GM10847 (cell line): ENCODE results near the gene ANAPC16.

Experiments used
- POLR2A ChIP-seq: IDR thresholded peaks from 2 replicates; pipeline ENCODE4 v1.6.1; 2011; ENCODE audit not compliant: insufficient read length; ENCODE audit errors: extremely low read depth

Gene ANAPC16

DNA sequence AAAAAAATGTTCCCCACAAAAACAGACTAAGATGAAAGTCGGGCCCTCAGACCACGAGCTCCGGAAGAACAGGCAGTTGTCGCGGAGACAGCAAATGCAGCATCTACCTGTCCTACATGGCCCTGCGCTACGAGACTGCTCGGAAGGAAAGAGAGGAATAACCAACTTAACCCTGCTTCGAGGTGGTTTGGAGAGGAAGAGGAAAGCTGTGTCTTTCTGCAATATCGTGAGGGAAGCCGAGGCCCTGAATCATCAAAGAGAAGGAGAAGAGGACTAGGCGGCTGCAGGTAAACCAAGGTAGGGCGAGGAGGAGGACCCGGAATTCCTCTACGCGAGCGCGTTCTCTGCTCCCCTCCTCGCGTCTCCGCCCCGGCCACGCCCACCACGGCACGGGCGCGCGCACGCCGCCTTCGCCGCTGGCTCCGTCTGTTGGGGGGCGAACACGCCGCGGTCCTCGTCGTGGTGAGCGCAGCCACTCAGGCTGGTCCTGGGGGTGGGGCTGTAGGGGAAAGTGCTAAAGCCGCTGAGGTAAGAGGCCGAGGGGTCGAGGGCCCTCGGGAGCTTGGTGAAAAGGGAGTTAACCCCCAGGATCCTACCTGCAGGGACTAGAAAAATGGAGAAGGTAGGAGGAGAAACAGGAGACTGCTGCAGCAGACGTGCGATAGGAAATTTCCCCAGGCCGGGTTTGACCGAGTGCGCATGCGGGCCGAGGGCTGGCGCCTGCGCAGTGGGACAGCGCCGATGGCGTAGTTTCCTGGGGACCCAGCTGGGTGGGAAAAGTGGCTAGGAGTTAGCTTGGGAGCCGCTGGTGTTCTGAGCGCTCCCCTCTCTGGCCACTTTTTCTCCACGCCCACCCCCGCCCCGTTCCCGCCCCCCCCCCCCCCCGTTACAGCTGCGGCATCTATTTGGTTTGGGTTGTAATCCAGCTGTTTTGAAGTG, at the start of gene ANAPC16, which contains the start of gene ASCC1:
TSS of gene ANAPC16 (plus strand) at position 402 of the 939 bp plus-strand sequence. CDS start 7,903 bp downstream, outside the sequence.
TSS of gene ASCC1 (minus strand) at position 666 of the 939 bp plus-strand sequence. CDS start 2,978 bp downstream, outside the sequence.
- TF ChIP-seq POLR2A, result peak; percentile 95

DNA sequence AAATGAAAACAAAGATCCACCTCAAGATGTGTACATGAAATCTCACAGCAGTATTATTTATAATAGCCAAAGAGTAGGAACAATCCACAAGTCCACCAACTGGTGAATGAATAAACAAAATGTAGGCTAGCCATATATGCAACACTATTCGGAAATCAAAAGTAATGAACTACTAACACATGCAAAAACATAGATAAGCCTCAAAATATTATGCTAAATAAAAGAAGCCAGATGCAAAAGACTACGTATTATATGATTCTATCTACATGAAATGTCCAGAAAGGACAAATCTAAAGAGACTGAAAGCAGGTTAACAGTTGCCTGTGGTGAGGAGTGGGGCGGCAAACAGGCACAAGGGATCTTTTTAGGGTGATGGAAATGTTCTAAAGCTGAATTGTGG, 48.7 kb upstream of the ANAPC16 start:
- no peak for TF ChIP-seq POLR2A

DNA sequence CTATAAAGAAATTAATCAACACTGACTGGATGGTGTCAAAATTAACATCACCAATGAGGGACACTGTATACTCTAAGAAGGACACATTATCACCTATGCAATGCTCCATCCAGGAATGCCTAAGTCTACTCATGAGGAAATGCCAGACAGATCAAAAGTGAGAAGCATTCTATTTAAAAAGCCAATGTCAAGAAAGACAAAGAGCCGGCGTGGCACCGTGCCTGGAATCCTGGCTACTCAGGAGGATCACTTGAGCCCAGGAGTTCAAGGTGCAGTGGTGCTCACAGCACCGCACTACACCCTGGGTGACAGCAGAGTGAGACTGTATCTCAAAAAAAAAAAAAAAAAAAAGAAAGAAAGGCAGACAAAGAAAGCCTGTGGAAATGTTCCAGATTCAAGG, 45.5 kb upstream of the ANAPC16 start:
- no peak for TF ChIP-seq POLR2A

DNA sequence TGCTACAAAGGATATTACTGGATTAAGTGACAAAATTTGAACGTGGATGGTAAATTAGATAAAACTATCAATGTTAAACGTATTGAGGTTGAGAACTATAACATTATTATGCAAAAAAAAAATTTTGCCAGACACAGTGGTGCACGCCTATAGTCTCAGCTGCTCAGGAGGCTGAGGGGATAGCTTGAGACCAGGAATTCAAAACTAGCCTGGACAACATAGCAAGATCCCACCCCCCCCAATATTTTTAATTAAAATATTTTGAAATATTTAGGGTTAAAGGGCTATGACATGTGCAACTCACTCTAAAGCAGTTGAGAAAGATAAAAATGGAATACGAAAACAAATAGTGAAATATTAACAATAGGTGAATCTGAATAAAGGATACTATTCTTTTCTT, 45.1 kb upstream of the ANAPC16 start:
- no peak for TF ChIP-seq POLR2A

DNA sequence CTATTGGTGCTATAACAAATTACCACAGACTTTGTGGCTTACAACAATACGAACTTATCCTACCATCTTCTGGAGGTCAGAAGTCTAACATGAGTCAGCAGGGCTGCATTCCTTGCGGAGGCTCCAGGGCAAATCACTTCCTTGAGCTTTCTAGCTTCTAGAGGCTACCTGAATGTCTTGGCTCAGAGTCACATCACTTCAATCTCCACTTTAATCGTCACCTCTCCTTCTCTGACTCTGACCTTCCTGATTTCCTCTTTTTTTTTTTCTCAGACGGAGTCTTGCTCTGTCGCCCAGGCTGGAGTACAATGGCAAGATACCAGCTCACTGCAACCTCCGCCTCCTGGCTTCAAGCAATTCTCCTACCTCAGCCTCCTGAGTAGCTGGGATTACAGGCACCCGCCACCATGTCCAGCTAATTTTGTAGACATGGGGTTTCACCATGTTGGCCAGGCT, 44.6 kb upstream of the ANAPC16 start:
- no peak for TF ChIP-seq POLR2A

DNA sequence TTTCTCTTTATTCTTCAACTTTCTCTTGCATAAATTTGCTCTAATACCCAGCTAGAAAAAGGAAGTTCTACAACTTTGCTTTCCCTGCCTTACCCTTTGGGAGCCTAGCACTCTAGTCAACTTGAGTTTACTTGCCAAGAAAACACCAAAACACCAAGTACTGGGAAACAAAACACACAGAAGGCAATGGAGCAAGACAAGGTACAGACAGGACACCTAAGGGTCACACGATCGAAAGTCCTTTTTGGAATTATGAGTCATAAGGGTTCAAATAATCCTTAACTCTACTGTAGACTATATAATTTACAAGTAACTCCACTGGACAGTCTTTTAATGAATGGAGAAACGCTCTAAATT, 42.6 kb upstream of the ANAPC16 start:
- TF ChIP-seq POLR2A, result no peak

DNA sequence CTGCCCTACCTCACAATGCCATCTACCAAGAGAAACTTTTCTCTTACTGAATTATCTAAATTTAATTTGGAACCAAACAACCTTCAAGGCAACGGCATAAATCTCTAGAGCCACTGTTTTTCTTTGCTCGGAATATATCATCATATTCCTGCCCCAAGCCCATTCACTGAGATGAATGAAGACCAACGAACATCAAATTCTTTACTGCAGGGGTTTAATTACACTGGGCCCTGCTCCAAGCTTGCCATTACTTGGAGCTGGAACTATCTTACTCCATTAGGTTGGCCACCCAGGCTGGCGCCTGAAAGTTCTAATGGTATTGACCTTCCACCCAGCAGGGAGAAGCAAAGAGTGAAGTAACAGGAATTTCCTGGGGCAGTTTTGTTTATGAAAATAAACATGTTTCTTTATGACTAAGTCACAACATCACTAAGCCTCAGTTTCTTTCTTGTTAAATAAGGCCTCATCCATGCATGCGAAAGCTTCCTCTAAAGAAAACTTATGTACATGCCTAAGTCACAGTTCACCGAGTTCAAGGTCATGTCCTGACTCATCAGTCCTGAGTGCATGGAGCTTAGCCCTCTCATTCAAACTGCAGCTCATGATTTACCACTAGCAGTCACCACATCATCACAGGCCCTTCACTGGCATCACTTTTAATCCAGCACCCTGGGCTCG, 42.1 kb upstream of the ANAPC16 start:
- no peak for TF ChIP-seq POLR2A

DNA sequence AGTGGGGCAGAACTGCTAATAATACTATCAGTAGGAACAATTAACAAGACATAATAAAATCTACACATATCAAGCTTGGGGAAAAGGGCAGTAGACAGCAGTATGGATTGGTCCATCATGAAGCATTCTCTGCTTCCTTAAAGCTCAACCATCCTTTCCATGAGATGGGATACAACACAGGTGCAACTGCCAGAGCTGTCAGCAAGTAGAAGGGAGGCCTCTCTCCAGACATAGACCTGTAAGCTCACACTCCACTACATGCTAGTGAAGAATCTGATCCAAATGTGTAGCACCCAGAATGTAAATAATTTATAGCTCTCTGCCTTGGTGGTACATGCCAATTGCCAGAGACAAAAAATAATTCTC, 41.5 kb upstream of the ANAPC16 start:
- TF ChIP-seq POLR2A, result no peak

DNA sequence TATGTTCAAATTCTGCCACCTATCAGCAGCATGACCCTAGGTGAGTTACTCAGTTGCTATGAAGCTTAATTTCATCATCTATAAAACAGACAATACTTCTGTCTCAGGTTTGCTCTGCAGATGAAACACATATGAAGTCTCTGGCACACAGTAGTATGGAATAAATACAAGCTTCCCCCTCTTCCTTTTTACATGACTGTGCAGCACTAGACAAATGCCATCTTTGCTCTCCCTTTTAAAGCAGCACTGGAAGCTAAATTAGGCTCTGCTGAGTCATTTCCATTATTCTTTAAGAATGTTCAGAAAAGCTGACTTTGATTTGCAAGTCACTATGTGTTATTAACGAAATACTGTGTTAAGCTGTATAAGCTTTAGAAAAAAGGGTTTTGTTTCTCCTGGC, 40.7 kb upstream of the ANAPC16 start:
- no peak for TF ChIP-seq POLR2A

DNA sequence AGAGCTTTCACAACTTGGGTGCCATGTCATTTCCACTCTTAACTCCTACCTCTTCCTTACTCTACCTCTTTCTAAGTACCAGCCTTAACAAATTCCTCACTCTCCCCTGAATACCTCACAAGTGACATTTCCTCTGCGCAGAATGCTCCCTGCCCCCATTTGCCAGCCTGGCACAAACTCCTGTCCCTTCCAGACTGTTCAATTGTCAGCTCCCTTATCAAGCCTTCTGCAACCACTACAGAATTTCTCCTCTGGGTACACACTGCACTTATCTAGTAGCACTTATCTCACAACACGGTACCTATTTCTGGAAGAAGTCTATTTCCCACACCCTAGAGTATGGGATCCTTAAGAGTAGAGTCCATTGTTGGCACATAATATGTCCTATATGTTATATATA, 39.1 kb upstream of the ANAPC16 start:
- TF ChIP-seq POLR2A, result no peak

DNA sequence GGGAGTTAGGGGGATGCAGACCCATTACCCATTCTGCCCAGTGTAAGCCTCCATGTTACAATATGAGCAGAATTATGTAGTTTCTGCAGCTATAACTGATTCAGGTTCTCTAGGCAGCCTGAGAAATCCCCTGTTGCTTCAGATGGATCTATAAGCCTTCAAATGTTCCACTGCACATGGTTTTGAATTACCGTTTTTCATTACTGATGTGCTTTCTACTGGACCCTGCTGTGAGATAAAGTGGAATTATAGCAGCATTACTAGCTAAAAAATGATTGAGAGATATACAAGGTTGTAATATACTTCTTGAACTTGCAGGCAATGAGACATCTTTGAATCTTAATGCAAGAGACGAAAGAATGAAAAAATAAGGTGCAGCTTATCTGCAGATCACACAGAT, 38.4 kb upstream of the ANAPC16 start:
- TF ChIP-seq POLR2A, result no peak

DNA sequence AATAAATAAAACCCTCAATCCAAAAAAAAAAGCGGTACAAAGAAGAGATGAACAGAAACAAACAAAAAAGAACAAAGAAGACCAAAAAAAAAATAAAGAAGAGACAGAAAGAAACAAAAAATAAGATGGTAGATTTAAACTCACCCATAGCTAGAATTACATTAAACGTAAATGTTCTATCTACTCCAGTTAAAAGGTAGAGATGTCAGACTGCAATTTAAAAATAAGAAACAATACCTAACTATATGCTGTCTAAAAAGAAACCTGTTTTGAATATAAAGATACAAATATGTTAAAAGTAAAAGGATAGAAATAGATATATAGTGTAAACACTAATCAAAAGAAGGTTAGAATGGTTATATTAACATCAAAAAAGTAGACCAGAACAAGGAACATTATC, 31.7 kb upstream of the ANAPC16 start:
- no peak for TF ChIP-seq POLR2A

DNA sequence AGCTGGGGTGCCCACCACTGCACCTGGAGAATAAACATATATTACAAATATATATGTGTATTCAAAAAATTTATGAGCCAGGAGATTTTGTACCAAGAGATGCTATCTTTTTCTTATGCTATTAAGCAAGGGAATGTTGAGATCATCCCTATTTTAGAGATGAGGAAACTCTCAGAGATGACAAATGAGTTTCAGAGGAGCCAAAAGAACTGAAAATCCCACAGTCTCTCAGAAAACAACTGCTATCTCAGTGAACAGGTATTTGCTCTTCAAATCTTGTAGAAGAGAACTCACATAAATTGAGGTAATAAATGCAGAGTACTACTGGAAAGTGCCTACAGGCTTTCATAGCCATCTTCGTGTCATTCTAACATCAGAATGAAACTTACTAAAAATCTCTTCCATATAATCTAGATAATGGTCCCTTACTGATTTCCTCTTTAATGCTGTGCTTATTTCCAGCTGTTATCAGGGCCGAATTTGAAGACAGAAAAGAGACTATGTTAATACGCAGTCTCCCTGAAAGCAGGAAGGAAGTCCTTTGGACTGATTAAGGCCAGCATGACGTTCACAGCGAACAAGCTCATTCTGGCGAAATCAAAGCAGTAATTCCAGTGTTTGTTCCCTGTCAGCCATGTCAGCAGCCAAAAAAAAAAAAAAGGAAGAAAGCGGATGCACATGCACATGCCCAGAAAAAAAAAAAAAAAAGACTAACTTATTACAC, 29.4 kb upstream of the ANAPC16 start:
- no peak for TF ChIP-seq POLR2A

DNA sequence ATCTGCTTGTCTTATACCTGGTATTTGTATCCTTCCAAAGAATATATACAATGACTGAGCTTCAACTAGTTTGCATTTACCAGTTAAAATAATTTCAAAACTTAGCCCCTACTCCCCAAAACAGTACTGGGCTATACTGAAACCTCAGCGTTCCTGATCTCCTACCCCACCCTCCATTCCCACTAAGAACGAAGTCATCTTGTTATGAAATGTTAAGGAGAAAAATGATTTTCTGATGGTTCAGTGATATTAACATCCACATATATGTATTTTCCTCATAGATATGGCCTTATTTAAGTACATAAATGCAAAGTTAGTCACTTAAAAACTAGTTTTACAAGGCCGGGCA, 28.9 kb upstream of the ANAPC16 start:
- no peak for TF ChIP-seq POLR2A

DNA sequence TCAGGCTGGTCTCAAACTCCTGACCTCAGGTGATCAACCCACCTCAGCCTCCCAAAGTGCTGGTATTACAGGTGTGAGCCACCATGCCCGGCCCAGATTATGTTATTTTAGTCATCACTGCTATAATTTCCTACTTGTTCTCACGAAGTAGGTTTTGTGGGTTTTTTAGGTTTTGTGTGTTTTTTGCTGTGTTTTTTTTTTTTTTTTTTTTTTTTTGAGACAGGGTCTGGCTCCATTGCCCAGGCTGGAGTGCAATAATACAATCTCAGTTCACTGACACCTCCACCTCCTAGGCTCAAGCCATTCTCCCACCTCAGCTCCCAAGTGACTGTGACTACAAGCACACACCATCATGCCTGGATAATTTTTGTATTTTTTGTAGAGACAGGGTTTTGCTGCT, 20.9 kb upstream of the ANAPC16 start:
- no peak for TF ChIP-seq POLR2A

DNA sequence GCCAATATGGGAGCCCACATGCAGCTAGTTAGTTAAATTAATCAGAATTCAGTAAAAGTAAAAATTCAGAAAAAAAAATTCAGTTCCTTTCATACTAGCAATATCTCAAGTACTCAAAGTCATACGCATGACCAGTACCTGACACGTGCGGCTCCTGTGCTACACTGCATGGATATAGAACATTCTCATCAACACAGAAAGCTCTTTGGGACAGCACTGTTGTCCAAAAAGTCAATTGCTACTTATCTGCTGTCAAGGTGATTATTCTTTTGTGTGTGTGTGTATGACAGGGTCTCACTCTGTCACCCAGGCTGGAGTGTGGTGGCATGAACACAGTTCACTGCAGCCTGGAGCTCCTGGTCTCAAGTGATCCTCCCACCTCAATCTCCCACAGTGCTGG, 14.9 kb upstream of the ANAPC16 start:
- no peak for TF ChIP-seq POLR2A
